ENCODE results near the gene ABCE1.

Gene ABCE1

GRCh38 chr4:145097821-145098674 is at the start of gene ABCE1, which contains the start of gene ANAPC10:
TSS of gene ABCE1 (plus strand) at chr4:145098311. CDS start at chr4:145104413, 6,102 bp downstream.
TSS of gene ANAPC10 (minus strand) at chr4:145098196. CDS start at chr4:145096099, 2,097 bp downstream.
- DNase-seq: peak; percentile 48

- no peak for DNase-seq
These were observed 49.3 kb upstream of the ABCE1 start for GRCh38 chr4:145048817-145049216.

GRCh38 chr4:145049241-145049640 is 48.9 kb upstream of the ABCE1 start:
- no peak for DNase-seq

- no peak for DNase-seq
These were observed 42.4 kb upstream of the ABCE1 start for GRCh38 chr4:145055533-145056257.

GRCh38 chr4:145056325-145057130 is 41.6 kb upstream of the ABCE1 start:
- DNase-seq: no peak

GRCh38 chr4:145058256-145058655 is 39.9 kb upstream of the ABCE1 start:
- no peak for DNase-seq

GRCh38 chr4:145061318-145061920 is 36.7 kb upstream of the ABCE1 start:
- DNase-seq: no peak

- DNase-seq: no peak
These were observed 32.0 kb upstream of the ABCE1 start for GRCh38 chr4:145066063-145066501.

- no peak for DNase-seq
These were observed 28.8 kb upstream of the ABCE1 start for GRCh38 chr4:145069361-145069760.

GRCh38 chr4:145071560-145071959 is 26.6 kb upstream of the ABCE1 start:
- DNase-seq: no peak

GRCh38 chr4:145075742-145076468 is 22.2 kb upstream of the ABCE1 start:
- DNase-seq: no peak

GRCh38 chr4:145076469-145076855 is 21.6 kb upstream of the ABCE1 start:
- DNase-seq: no peak

- no peak for DNase-seq
These were observed 16.4 kb upstream of the ABCE1 start for GRCh38 chr4:145081756-145082155.

GRCh38 chr4:145083891-145084605 is 14.1 kb upstream of the ABCE1 start:
- no peak for DNase-seq

- DNase-seq: no peak
These were observed 7.7 kb upstream of the ABCE1 start for GRCh38 chr4:145090380-145090779.

- no peak for DNase-seq
These were observed 4.5 kb upstream of the ABCE1 start for GRCh38 chr4:145093638-145094037.

- no peak for DNase-seq
These were observed 735 bp upstream of the ABCE1 start for GRCh38 chr4:145097331-145097820.

GRCh38 chr4:145098675-145099037 is 545 bp downstream of the ABCE1 start:
- DNase-seq: no peak

GRCh38 chr4:145099653-145100052 is 1.5 kb downstream of the ABCE1 start:
- no peak for DNase-seq

GRCh38 chr4:145101091-145101490 is 3.0 kb downstream of the ABCE1 start:
- no peak for DNase-seq

GRCh38 chr4:145102619-145103018 is 4.5 kb downstream of the ABCE1 start:
- no peak for DNase-seq

Measured in 8988T (cell line).